Right lobe of liver (tissue), 4 donors: ENCODE data around the gene OLFM2.

Source experiments
- CTCF ChIP-seq, 4 donors: fragments of 200-600 bp in 3 of 4; fragments of 450-650 bp in 1 of 4; IDR thresholded peaks; one replicate each; pipeline versions ENCODE4 v1.5.1 to v1.8.0; 2016 to 2022; ENCODE audit warnings: antibody characterized with exemption in 4 of 4, mild to moderate bottlenecking in 2 of 4
- POLR2A ChIP-seq: fragments of 450-650 bp; IDR thresholded peaks from one replicate; pipeline ENCODE4 v1.6.1; 2017; ENCODE audit warnings: antibody characterized with exemption, mild to moderate bottlenecking
- donor health status: DM: no; HTN: no; CAD: no.
- donor health status: DM: no; HTN: no; CAD: no.
- donor health status: DM: no; HTN: yes; CAD: no.

- no peak for TF ChIP-seq POLR2A
- no peak for TF ChIP-seq CTCF (IDR thresholded peaks at IDR 0.05)
These were observed 5.4 kb upstream of the OLFM2 start for GRCh38 chr19:9941671-9942070.
